Measurements from ENCODE around the gene AMPD2.

DNA sequence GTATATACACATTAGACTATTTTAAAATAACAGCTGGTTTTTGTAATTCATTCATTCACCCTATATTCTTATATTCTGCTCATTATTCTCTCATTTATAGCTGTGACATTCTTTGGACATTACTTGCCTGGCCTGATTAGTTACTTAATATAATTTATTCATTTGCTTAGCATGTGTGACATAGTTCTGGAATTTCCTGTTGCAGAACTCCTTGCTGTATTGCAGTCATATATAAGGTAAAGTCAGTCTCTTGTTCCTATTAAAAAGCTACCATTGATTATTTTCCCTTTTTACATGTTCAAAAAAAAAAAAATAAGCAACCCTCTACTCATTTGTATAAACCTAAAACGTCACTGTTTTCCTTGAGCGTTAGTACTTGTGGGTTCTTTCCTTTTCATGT is 24.1 kb upstream of the AMPD2 start:
- TF ChIP-seq EZH2phosphoT487 (IDR thresholded peaks at IDR 0.05; ENCODE audit: insufficient read depth, low read depth) (no peak), EZH2 (IDR thresholded peaks at IDR 0.05; ENCODE audit: insufficient read depth, poor library complexity, severe bottlenecking) (no peak)
